ENCODE measurements around the gene C20orf204.

Gene C20orf204

GRCh38 chr20:64068386-64069208 is 32.6 kb downstream of the C20orf204 start:
- in situ Hi-C loops (cut with HindIII; ENCODE audit: low pct_unique_long_range_greater_than_20kb, low sequenced_read_pairs): no loop called here
- no peak for TF ChIP-seq JUND (IDR thresholded peaks at IDR 0.05; ENCODE audit: low read depth)
- DNase-seq (ENCODE audit: low read depth in 1 of 2, low spot score in 1 of 2): no peak

- no peak for DNase-seq (ENCODE audit: low read depth in 1 of 2, low spot score in 1 of 2)
- no peak for TF ChIP-seq JUND (IDR thresholded peaks at IDR 0.05; ENCODE audit: low read depth)
- in situ Hi-C loops (cut with HindIII; ENCODE audit: low pct_unique_long_range_greater_than_20kb, low sequenced_read_pairs): no loop called here
Observed at GRCh38 chr20:64069209-64069613, 33.2 kb downstream of the C20orf204 start.

- in situ Hi-C loops (cut with HindIII; ENCODE audit: low pct_unique_long_range_greater_than_20kb, low sequenced_read_pairs): no loop called here
- no peak for TF ChIP-seq JUND (IDR thresholded peaks at IDR 0.05; ENCODE audit: low read depth)
- DNase-seq (ENCODE audit: low read depth in 1 of 2, low spot score in 1 of 2): peak; percentile 47 to 89
Observed at GRCh38 chr20:64069614-64070243, 33.7 kb downstream of the C20orf204 start.

GRCh38 chr20:64070244-64070993 is 34.4 kb downstream of the C20orf204 start:
- in situ Hi-C loops (cut with HindIII; ENCODE audit: low pct_unique_long_range_greater_than_20kb, low sequenced_read_pairs): no loop called here
- TF ChIP-seq JUND (IDR thresholded peaks at IDR 0.05; ENCODE audit: low read depth): no peak
- DNase-seq (ENCODE audit: low read depth in 1 of 2, low spot score in 1 of 2): no peak

- no peak for TF ChIP-seq JUND (IDR thresholded peaks at IDR 0.05; ENCODE audit: low read depth)
- no peak for DNase-seq (ENCODE audit: low read depth in 1 of 2, low spot score in 1 of 2)
- in situ Hi-C loops (cut with HindIII; ENCODE audit: low pct_unique_long_range_greater_than_20kb, low sequenced_read_pairs): no loop called here
Observed at GRCh38 chr20:64071341-64072332, 35.7 kb downstream of the C20orf204 start.

- in situ Hi-C loops (cut with HindIII; ENCODE audit: low pct_unique_long_range_greater_than_20kb, low sequenced_read_pairs): no loop called here
- no peak for TF ChIP-seq JUND (IDR thresholded peaks at IDR 0.05; ENCODE audit: low read depth)
- no peak for DNase-seq (ENCODE audit: low read depth in 1 of 2, low spot score in 1 of 2)
Observed at GRCh38 chr20:64072498-64073063, 36.6 kb downstream of the C20orf204 start.

GRCh38 chr20:64073476-64074183 is 37.6 kb downstream of the C20orf204 start:
- no peak for DNase-seq (ENCODE audit: low read depth in 1 of 2, low spot score in 1 of 2)
- in situ Hi-C loops (cut with HindIII; ENCODE audit: low pct_unique_long_range_greater_than_20kb, low sequenced_read_pairs): no loop called here
- TF ChIP-seq JUND (IDR thresholded peaks at IDR 0.05; ENCODE audit: low read depth): no peak

GRCh38 chr20:64074184-64074789 is 38.3 kb downstream of the C20orf204 start:
- no peak for TF ChIP-seq JUND (IDR thresholded peaks at IDR 0.05; ENCODE audit: low read depth)
- DNase-seq (ENCODE audit: low read depth in 1 of 2, low spot score in 1 of 2): no peak
- in situ Hi-C loops (cut with HindIII; ENCODE audit: low pct_unique_long_range_greater_than_20kb, low sequenced_read_pairs): no loop called here

GRCh38 chr20:64074963-64075362 is 39.0 kb downstream of the C20orf204 start:
- no peak for TF ChIP-seq JUND (IDR thresholded peaks at IDR 0.05; ENCODE audit: low read depth)
- DNase-seq (ENCODE audit: low read depth in 1 of 2, low spot score in 1 of 2): no peak
- in situ Hi-C loops (cut with HindIII; ENCODE audit: low pct_unique_long_range_greater_than_20kb, low sequenced_read_pairs): no loop called here

GRCh38 chr20:64075556-64075955 is 39.6 kb downstream of the C20orf204 start:
- TF ChIP-seq JUND (IDR thresholded peaks at IDR 0.05; ENCODE audit: low read depth): no peak
- no peak for DNase-seq (ENCODE audit: low read depth in 1 of 2, low spot score in 1 of 2)
- in situ Hi-C loops (cut with HindIII; ENCODE audit: low pct_unique_long_range_greater_than_20kb, low sequenced_read_pairs): no loop called here

All from T47D (cell line).